Ramos (cell line): ENCODE results near the gene GRAPL.
"Not testable (repeated sequence)": the region's sequence is repeated elsewhere in the genome, so short reads cannot be mapped to it uniquely, and the experiment has no call there.

Experiments
- in situ Hi-C: fragments of 300-500 bp; cut with MboI; formaldehyde crosslinking; loops from one replicate; pipeline ENCODE4 v1.14.3; 2022; ENCODE audit warnings: low sequenced_read_pairs; ENCODE audit not compliant: unreplicated experiment

GRAPL gene

GRCh38 chr17:19136138-19136537 is 8.7 kb downstream of the GRAPL start:
- in situ Hi-C loops, result not testable (repeated sequence)

DNA sequence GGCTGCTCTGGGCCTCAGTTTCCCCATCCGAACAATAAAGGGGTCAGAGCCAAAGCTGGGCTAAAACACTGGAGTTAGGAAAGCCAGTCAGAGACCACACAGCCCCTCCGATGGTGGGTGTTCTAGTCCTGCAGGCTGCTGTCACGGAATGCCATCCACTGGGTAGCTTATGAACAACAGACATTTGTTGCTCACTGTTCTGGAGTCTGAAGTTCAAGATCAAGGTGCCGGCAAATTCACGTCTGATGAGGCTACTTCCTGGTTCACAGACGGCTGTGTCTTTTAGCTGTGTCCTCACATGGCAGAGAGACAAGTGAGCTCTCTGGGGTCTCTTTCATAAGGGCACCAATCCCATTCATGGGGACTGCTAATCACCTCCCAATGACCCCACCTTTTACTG is 9.2 kb downstream of the GRAPL start:
- in situ Hi-C loops, result not testable (repeated sequence)

- in situ Hi-C loops, result not testable (repeated sequence)
These were observed 10.6 kb downstream of the GRAPL start for GRCh38 chr17:19137959-19138358.

- in situ Hi-C loops, result not testable (repeated sequence)
These were observed 14.2 kb downstream of the GRAPL start for GRCh38 chr17:19141366-19142155.

GRCh38 chr17:19142419-19142818 is 15.0 kb downstream of the GRAPL start:
- in situ Hi-C loops, result not testable (repeated sequence)

- in situ Hi-C loops, result not testable (repeated sequence)
These were observed 15.8 kb downstream of the GRAPL start for GRCh38 chr17:19143097-19143777.

DNA sequence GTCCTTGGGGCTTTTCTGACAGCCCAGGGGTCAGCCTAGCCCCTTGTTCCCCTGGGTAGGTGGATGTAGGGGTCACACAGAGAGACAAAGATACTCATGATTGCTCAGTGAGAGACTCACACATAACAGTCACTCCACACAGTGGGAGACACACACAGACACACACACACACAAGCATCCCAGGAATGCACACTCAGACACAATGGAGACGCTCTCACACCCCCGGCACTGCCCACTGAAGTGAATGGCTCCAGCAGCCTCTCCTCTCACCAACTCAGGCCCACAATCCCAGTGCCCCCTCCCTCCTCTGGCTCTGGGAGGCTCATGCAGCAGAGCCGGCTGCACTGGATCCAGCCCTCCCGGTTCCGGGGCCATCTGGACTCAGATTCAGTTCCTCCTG is 17.0 kb downstream of the GRAPL start:
- in situ Hi-C loops, result not testable (repeated sequence)

DNA sequence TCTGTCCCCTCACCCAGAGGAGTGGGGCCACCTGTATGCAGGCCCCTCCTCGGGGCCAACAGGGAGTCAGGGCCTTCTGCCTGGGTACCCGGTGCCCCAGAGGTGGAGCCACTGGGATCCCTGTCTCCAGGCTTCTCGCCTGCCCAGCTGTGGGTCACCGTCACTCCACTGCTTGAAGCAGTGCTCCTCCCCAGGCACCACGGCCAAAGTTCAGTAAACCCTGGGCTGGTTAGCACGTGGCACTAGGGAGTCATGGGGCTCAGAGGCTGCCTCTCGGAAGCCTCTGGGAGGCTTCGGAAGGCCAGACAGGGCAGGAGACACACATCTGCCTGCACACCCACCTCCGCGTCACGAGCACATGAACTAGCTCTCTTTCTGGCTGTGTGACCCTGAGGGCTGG is 18.1 kb downstream of the GRAPL start:
- in situ Hi-C loops, result not testable (repeated sequence)

GRCh38 chr17:19150678-19151615 is 23.6 kb downstream of the GRAPL start:
- in situ Hi-C loops, result not testable (repeated sequence)

GRCh38 chr17:19157628-19158027 is 30.2 kb downstream of the GRAPL start:
- in situ Hi-C loops, result not testable (repeated sequence)

DNA sequence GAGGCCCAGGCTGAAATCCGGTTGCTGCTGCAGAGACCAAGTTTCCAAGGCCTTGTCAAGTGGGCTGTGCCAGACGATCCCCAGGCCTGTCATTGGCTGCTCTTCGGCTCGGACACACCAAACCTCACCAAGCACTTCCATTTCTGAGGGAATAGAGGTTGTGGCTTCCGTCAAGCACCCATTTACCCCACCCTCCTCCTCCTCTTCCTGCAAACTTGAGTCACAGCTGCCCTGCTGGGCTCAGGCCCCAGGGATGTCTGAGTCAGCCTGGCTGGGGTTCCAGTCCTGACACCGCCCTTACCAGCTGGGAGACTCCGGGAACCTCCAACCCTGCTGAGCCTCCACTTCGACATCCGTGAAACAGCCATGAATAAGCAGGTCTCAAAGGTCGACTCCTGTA is 31.1 kb downstream of the GRAPL start:
- in situ Hi-C loops, result not testable (repeated sequence)

DNA sequence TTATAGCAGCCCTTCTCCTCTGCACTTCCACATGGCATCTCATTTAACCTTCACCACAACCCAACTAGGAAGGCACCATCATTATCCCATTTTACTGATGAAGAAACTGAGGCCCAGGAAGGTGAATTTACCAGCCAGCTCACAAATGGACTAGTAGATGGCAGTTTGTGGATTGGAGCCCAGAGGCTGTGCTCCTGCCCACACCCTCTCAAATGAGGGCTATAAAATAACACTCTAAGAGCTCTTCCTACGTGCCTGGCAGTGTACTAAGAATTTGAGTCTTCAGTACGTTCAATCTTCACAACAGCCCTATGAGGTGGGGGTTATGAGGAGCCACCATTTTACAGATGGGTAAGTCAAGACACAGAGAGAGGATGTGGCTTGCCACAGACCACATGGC is 31.5 kb downstream of the GRAPL start:
- in situ Hi-C loops, result not testable (repeated sequence)

GRCh38 chr17:19161308-19162107 is 34.1 kb downstream of the GRAPL start:
- in situ Hi-C loops, result not testable (repeated sequence)

DNA sequence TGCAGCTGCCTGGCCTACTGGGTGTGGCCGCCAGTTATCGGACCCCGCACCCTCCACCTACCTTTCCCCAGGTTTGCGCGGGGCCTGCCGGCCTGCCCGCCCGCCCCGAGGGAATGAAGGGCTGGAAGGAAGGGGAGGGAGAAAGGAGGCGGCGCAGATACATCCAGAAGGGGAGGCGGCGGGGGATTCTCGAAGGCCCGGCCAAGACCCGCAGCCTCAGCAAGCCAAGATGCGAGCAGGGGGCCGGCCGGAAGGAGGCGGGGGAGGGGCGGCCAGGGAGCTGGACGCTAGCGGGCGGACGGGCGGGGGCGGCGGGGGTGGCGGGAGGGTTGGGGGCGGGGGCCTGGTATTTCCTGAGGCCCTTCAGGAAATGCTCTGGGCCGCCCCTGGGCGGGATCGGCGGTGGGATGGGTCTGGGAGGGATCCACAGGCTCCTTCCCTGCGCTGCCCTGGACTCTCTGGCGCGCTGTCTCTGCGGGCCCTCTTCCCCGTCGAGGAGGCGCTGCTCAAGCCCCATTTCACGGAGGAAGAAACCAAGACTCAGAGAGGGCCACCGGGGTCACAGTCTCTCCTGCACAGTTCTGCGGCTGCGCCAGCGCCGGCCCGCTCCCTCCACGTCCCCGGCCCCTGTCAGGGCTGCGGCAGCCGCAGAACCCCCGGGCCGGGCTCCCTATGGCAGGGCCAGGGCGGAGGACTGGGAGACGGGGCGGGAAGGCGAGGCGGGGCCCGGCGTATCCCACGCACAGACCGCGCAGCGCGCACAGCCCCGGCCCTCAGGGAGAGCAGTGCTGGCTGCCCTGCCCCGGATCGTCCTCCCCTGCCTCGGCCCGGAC is 35.2 kb downstream of the GRAPL start:
- in situ Hi-C loops, result not testable (repeated sequence)

- in situ Hi-C loops, result not testable (repeated sequence)
These were observed 47.0 kb downstream of the GRAPL start for GRCh38 chr17:19174422-19174821.

- in situ Hi-C loops, result not testable (repeated sequence)
These were observed 48.0 kb downstream of the GRAPL start for GRCh38 chr17:19175410-19175809.

GRCh38 chr17:19181040-19181875 is 53.9 kb downstream of the GRAPL start:
- in situ Hi-C loops, result not testable (repeated sequence)
